OCI-LY1 (cell line): Measurements from ENCODE around the gene OXT.
A peak's percentile ranks its signal among the peaks of the same experiment; 100 is the strongest.
"Not testable (repeated sequence)": the region's sequence is repeated elsewhere in the genome, so short reads cannot be mapped to it uniquely, and the experiment has no call there.

Experiments
- H2AFZ ChIP-seq: fragments of 200-600 bp; sonication (generic), shearing (Covaris generic); 2 replicates; pipeline ENCODE4 v1.6.0; 2014; ENCODE audit warnings: antibody characterized with exemption, mild to moderate bottlenecking, low read length
- H3F3A ChIP-seq: fragments of 200-600 bp; sonication (generic), shearing (Covaris generic); 2 replicates; pipeline ENCODE4 v1.6.0; 2014; ENCODE audit warnings: mild to moderate bottlenecking, antibody characterized with exemption, low read length, moderate library complexity; ENCODE audit not compliant: insufficient read depth
- H3K27ac ChIP-seq: fragments of 200-600 bp; sonication (generic); 2 replicates; pipeline ENCODE4 v1.5.1; 2014; ENCODE audit warnings: low read length, mixed run types, mild to moderate bottlenecking, low read depth; ENCODE audit not compliant: poor library complexity, severe bottlenecking
- H3K27me3 ChIP-seq: fragments of 200-600 bp; sonication (generic); 2 replicates; pipeline ENCODE4 v1.6.0; 2014; ENCODE audit warnings: antibody characterized with exemption, mild to moderate bottlenecking, low read length, moderate library complexity; ENCODE audit not compliant: insufficient read depth
- H3K36me3 ChIP-seq: fragments of 200-600 bp; sonication (generic); 2 replicates; pipeline ENCODE4 v1.6.1; 2014; ENCODE audit warnings: mild to moderate bottlenecking, antibody characterized with exemption, low read length, moderate library complexity, mixed read lengths; ENCODE audit not compliant: insufficient read depth
- H3K4me1 ChIP-seq: fragments of 200-600 bp; sonication (generic); 2 replicates; pipeline ENCODE4 v1.5.1; 2014; ENCODE audit warnings: mild to moderate bottlenecking, low read length, moderate library complexity; ENCODE audit not compliant: insufficient read depth, severe bottlenecking
- H3K4me2 ChIP-seq: fragments of 200-600 bp; sonication (generic), shearing (Covaris generic); 2 replicates; pipeline ENCODE4 v1.6.1; 2014; ENCODE audit warnings: low read length
- H3K4me3 ChIP-seq: fragments of 200-600 bp; sonication (generic); 2 replicates; pipeline ENCODE4 v1.5.1; 2014; ENCODE audit warnings: low read length, low read depth, mild to moderate bottlenecking, mixed read lengths; ENCODE audit not compliant: poor library complexity, severe bottlenecking
- H3K79me2 ChIP-seq: fragments of 200-600 bp; shearing (Covaris generic); 2 replicates; pipeline ENCODE4 v1.6.1; 2016; ENCODE audit warnings: mixed run types, low read length, mixed read lengths; ENCODE audit not compliant: insufficient read depth
- H3K9ac ChIP-seq: fragments of 200-600 bp; sonication (generic), shearing (Covaris generic); 2 replicates; pipeline ENCODE4 v1.6.1; 2014; ENCODE audit warnings: mild to moderate bottlenecking, low read length, mixed read lengths
- H3K9me2 ChIP-seq: fragments of 200-600 bp; sonication (generic), shearing (Covaris generic); 2 replicates; pipeline ENCODE4 v1.6.1; 2014; ENCODE audit warnings: low read depth, mild to moderate bottlenecking, low read length, mixed read lengths
- H3K9me3 ChIP-seq: fragments of 200-600 bp; shearing (Covaris generic); 2 replicates; pipeline ENCODE4 v1.6.1; 2014; ENCODE audit warnings: low read length, mixed read lengths
- H4K20me1 ChIP-seq: fragments of 200-600 bp; sonication (generic), shearing (Covaris generic); 2 replicates; pipeline ENCODE4 v1.6.0; 2016; ENCODE audit warnings: mild to moderate bottlenecking, low read length; ENCODE audit not compliant: insufficient read depth
- EZH2 ChIP-seq: fragments of 200-600 bp; sonication (generic), shearing (Covaris generic); IDR thresholded peaks from 2 replicates; pipeline ENCODE4 v1.8.0; 2017; ENCODE audit warnings: borderline replicate concordance, mixed run types, mild to moderate bottlenecking, antibody characterized with exemption, low read length, moderate library complexity, mixed read lengths
- TF ChIP-seq, protein P1 (sequence below): fragments of 200-600 bp; sonication (generic), shearing (Covaris generic); IDR thresholded peaks from 2 replicates; pipeline ENCODE4 v1.5.1; 2017; ENCODE audit warnings: mild to moderate bottlenecking, antibody characterized with exemption, low read length, moderate library complexity, mixed read lengths

Gene OXT

DNA sequence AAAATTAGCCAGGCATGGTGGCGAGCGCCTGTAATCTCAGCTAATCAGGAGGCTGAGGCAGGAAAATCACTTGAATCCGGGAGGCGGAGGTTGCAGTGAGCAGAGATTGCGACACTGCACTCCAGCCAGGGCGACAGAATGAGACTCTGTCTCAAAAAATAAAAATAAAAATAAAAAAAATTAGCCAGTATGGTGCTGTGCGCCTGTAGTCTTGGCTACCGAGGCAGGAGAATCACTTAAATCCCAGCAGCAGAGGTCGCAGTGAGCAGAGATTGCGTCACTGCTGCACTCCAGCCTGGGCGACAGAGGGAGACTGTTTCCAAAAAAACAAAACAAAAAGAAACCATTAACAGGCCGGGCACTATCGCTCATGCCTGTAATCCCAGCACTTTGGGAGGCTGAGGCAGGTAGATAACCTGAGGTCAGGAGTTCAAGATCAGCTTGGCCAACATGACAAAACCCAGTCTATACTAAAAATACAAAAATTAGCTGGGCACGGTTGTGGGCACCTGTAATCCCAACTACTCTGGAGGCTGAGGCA lies 46.5 kb downstream of the OXT start:
- H4K20me1 ChIP-seq, H3F3A ChIP-seq, H2AFZ ChIP-seq, H3K9me3 ChIP-seq, H3K27me3 ChIP-seq, H3K9ac ChIP-seq, H3K79me2 ChIP-seq, H3K9me2 ChIP-seq: not testable (repeated sequence)
- peaks cover 17% of the 10 kb centered on the region for H3K36me3 ChIP-seq
- H3K4me2 ChIP-seq = peak overlapping the region; percentile 56; the same call in 1 of the 2 replicates
- peak overlapping the region; percentile 33 for H3K4me3 ChIP-seq
- H3K4me1 ChIP-seq = peaks cover 18% of the 10 kb centered on the region
- TF ChIP-seq, protein P1, sequence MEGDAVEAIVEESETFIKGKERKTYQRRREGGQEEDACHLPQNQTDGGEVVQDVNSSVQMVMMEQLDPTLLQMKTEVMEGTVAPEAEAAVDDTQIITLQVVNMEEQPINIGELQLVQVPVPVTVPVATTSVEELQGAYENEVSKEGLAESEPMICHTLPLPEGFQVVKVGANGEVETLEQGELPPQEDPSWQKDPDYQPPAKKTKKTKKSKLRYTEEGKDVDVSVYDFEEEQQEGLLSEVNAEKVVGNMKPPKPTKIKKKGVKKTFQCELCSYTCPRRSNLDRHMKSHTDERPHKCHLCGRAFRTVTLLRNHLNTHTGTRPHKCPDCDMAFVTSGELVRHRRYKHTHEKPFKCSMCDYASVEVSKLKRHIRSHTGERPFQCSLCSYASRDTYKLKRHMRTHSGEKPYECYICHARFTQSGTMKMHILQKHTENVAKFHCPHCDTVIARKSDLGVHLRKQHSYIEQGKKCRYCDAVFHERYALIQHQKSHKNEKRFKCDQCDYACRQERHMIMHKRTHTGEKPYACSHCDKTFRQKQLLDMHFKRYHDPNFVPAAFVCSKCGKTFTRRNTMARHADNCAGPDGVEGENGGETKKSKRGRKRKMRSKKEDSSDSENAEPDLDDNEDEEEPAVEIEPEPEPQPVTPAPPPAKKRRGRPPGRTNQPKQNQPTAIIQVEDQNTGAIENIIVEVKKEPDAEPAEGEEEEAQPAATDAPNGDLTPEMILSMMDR = peak; percentile 65
- peak overlapping the region; percentile 51 for H3K27ac ChIP-seq

DNA sequence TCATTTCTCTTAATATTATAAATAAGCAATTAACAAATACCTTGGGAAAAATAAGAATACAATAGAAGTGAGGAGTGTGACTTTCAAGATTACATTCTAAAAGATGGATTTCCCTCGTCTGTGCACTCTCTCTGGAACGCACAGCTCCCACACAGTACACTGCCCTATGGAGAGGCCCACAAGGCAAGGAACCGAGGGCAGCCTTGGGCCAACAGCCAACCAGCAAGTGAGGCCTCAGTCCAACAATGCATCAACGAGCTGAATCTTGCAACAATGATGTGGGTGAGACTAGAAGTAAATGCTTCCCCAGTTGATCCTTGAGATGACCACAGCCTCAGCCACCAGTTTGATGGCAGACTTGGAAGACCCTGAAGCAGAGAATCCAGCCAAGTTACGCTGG lies 47.6 kb downstream of the OXT start:
- Histone ChIP-seq H3K9me3 (0 out of 2 replicates have a peak, but pooled peaks cover 3% of the 10 kb centered on the region), H3K4me1 (peaks cover 18% of the 10 kb centered on the region), H4K20me1 (no peaks in the 10 kb centered on the region), H3K36me3 (peaks cover 19% of the 10 kb centered on the region), H3K9me2 (no peaks in the 10 kb centered on the region), H3K79me2 (no peaks in the 10 kb centered on the region), H3K27ac (peak overlapping the region; percentile 4), H3K4me2 (no peak overlapping the region), H2AFZ (no peak overlapping the region), H3K9ac (no peak overlapping the region), H3F3A (no peaks in the 10 kb centered on the region), H3K4me3 (no peak overlapping the region), H3K27me3 (no peaks in the 10 kb centered on the region)
- TF ChIP-seq, protein P1 = no peak
- TF ChIP-seq EZH2 = no peak

- peaks cover 19% of the 10 kb centered on the region for H3K36me3 ChIP-seq
- no peak overlapping the region for H3K4me3 ChIP-seq
- no peak overlapping the region for H2AFZ ChIP-seq
- TF ChIP-seq, protein P1 = no peak
- no peak for TF ChIP-seq EZH2
- H3K9me3 ChIP-seq = 0 out of 2 replicates have a peak, but pooled peaks cover 3% of the 10 kb centered on the region
- no peak overlapping the region for H3K27ac ChIP-seq
- no peaks in the 10 kb centered on the region for H3K9me2 ChIP-seq
- H4K20me1 ChIP-seq = no peaks in the 10 kb centered on the region
- H3K79me2 ChIP-seq = no peaks in the 10 kb centered on the region
- H3K4me2 ChIP-seq = no peak overlapping the region
- no peaks in the 10 kb centered on the region for H3F3A ChIP-seq
- H3K4me1 ChIP-seq = peaks cover 18% of the 10 kb centered on the region
- no peak overlapping the region for H3K9ac ChIP-seq
- no peaks in the 10 kb centered on the region for H3K27me3 ChIP-seq
Measured at GRCh38 chr20:3121271-3121911, 50.0 kb downstream of the OXT start.
